Left ventricle myocardium inferior (tissue), 1 donor: ENCODE measurements around the gene P2RX4. TPM values are rescaled to one million over a fixed set of nuclear protein-coding genes. Genes with fewer than 3 reads are reported as not detected.

ENCODE experiments used
- DNase-seq: peaks from one replicate; pipeline ENCODE4 v3.0.0-alpha.2; 2020
- H3K27ac ChIP-seq: fragments of 200-600 bp; replicated peaks from 2 replicates; pipeline ENCODE4 v1.8.0; 2021
- H3K27me3 ChIP-seq: fragments of 200-600 bp; 2 replicates; pipeline ENCODE4 v1.8.0; 2021; ENCODE audit warnings: low read depth
- H3K36me3 ChIP-seq: fragments of 200-600 bp; 2 replicates; pipeline ENCODE4 v1.8.0; 2021
- H3K4me1 ChIP-seq: fragments of 200-600 bp; 2 replicates; pipeline ENCODE4 v1.8.0; 2021
- H3K4me3 ChIP-seq: fragments of 200-600 bp; 2 replicates; pipeline ENCODE4 v1.8.0; 2021; ENCODE audit warnings: mild to moderate bottlenecking, moderate library complexity
- H3K9me3 ChIP-seq: fragments of 200-600 bp; replicated peaks from 2 replicates; pipeline ENCODE4 v1.8.0; 2021
- intact Hi-C: fragments of 100-400 bp; cut with micrococcal nuclease; formaldehyde crosslinking; loops from one replicate; pipeline ENCODE4 v1.11.0; 2022
- total RNA-seq: library from RNA; stranded (reverse); fragmentation: NEBNext Ultra II Directional; extraction: Animal tissue kit (Norgen Biotek cat#: 25700); gene quantifications from one replicate; pipeline ENCODE4 v1.2.1, GENCODE V29; 2021
- TF ChIP-seq, protein P1 (sequence below): fragments of 200-600 bp; IDR thresholded peaks from 2 replicates; pipeline ENCODE4 v1.8.0; 2021; ENCODE audit warnings: antibody characterized with exemption, mild to moderate bottlenecking, borderline replicate concordance
- donor health status: DM: no; HTN: yes; CAD: no; lungs with severe emphysema.

The P2RX4 gene
- total RNA-seq, 1 donor from 2014 or later, result 4.7 TPM

- Histone ChIP-seq H3K27me3 (no peaks in the 10 kb centered on the region), H3K4me3 (no peak overlapping the region), H3K27ac (no peak overlapping the region), H3K4me1 (peaks cover 34% of the 10 kb centered on the region), H3K9me3 (no peaks in the 10 kb centered on the region), H3K36me3 (no peaks in the 10 kb centered on the region)
- no peak for DNase-seq
- intact Hi-C loops, result no loop called here
- TF ChIP-seq, protein P1, sequence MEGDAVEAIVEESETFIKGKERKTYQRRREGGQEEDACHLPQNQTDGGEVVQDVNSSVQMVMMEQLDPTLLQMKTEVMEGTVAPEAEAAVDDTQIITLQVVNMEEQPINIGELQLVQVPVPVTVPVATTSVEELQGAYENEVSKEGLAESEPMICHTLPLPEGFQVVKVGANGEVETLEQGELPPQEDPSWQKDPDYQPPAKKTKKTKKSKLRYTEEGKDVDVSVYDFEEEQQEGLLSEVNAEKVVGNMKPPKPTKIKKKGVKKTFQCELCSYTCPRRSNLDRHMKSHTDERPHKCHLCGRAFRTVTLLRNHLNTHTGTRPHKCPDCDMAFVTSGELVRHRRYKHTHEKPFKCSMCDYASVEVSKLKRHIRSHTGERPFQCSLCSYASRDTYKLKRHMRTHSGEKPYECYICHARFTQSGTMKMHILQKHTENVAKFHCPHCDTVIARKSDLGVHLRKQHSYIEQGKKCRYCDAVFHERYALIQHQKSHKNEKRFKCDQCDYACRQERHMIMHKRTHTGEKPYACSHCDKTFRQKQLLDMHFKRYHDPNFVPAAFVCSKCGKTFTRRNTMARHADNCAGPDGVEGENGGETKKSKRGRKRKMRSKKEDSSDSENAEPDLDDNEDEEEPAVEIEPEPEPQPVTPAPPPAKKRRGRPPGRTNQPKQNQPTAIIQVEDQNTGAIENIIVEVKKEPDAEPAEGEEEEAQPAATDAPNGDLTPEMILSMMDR, result no peak
These were observed 2.9 kb downstream of the P2RX4 start for GRCh38 chr12:121212875-121213274.

- TF ChIP-seq, protein P1, result no peak
- no peak for DNase-seq
- intact Hi-C loops, result no loop called here
- Histone ChIP-seq H3K27ac (peak overlapping the region; percentile 66), H3K4me1 (peaks cover 34% of the 10 kb centered on the region), H3K9me3 (no peaks in the 10 kb centered on the region), H3K4me3 (no peak overlapping the region), H3K27me3 (no peaks in the 10 kb centered on the region), H3K36me3 (peaks cover 10% of the 10 kb centered on the region)
These were observed 4.3 kb downstream of the P2RX4 start for GRCh38 chr12:121214166-121214777.

GRCh38 chr12:121214855-121215745, 5.2 kb downstream of the P2RX4 start:
- Histone ChIP-seq H3K4me3 (no peak overlapping the region), H3K9me3 (no peaks in the 10 kb centered on the region), H3K36me3 (peaks cover 10% of the 10 kb centered on the region), H3K27me3 (no peaks in the 10 kb centered on the region), H3K27ac (peak overlapping the region; percentile 66), H3K4me1 (peaks cover 27% of the 10 kb centered on the region)
- DNase-seq, result no peak
- TF ChIP-seq, protein P1, result no peak
- intact Hi-C loops, result no loop called here

- Histone ChIP-seq H3K36me3 (peaks cover 10% of the 10 kb centered on the region), H3K27ac (no peak overlapping the region), H3K27me3 (no peaks in the 10 kb centered on the region), H3K4me1 (peaks cover 17% of the 10 kb centered on the region), H3K4me3 (no peak overlapping the region), H3K9me3 (no peaks in the 10 kb centered on the region)
- TF ChIP-seq, protein P1, result no peak
- intact Hi-C loops, result no loop called here
- no peak for DNase-seq
These were observed 6.2 kb downstream of the P2RX4 start for GRCh38 chr12:121216102-121216501.

GRCh38 chr12:121217063-121217462, 7.1 kb downstream of the P2RX4 start:
- intact Hi-C loops, result no loop called here
- no peak for DNase-seq

More at GRCh38 chr12:121217063-121217462, 7.1 kb downstream of the P2RX4 start:
- H3K4me3 ChIP-seq, result no peak overlapping the region
- H3K27ac ChIP-seq, result no peak overlapping the region
- H3K27me3 ChIP-seq, result no peaks in the 10 kb centered on the region
- H3K4me1 ChIP-seq, result peaks cover 15% of the 10 kb centered on the region
- no peaks in the 10 kb centered on the region for H3K9me3 ChIP-seq
- TF ChIP-seq, protein P1, result no peak
- peaks cover 13% of the 10 kb centered on the region for H3K36me3 ChIP-seq
